ENCODE measurements around the gene HLF. TPM values are rescaled to one million over a fixed set of nuclear protein-coding genes. Genes with fewer than 3 reads are reported as not detected.

Gene HLF
- total and polyA plus RNA-seq, 4 donors, result 8.0 to 59.3 (median 24.6) TPM

- Histone ChIP-seq H3K27ac (ENCODE audit: low read depth in 1 of 2, low read length in 2 of 2) (peak overlapping the region; percentile 35 to 56), H3K9ac (ENCODE audit: low read depth in 1 of 2, low read length in 2 of 2) (no peak overlapping the region), H3K9me3 (ENCODE audit: control insufficient read depth in 4 of 4, low read length in 3 of 4) (no peaks in the 10 kb centered on the region), H3K27me3 (ENCODE audit: control insufficient read depth in 4 of 4, insufficient read depth in 4 of 4, low read length in 3 of 4) (no peaks in the 10 kb centered on the region), H3K4me3 (ENCODE audit: low read depth in 1 of 3, low read length in 3 of 3) (no peak overlapping the region), H3K36me3 (ENCODE audit: control insufficient read depth in 4 of 4, insufficient read depth in 3 of 4, low read depth in 1 of 4, low read length in 3 of 4) (peaks cover 0 to 22% (median 12%) of the 10 kb centered on the region in 4 donors), H3K4me1 (ENCODE audit: control insufficient read depth in 4 of 4, insufficient read depth in 4 of 4, low read length in 3 of 4) (peaks cover 0 to 29% (median 20%) of the 10 kb centered on the region in 4 donors)
- 76% methylated on average over 13 of the region's 13 CpGs for WGBS
- no peak for TF ChIP-seq YY1 (IDR thresholded peaks at IDR 0.05)
- no peak for TF ChIP-seq NR2F2 (IDR thresholded peaks at IDR 0.05)
- TF ChIP-seq GABPA (IDR thresholded peaks at IDR 0.05 in 1 of 2, conservative IDR thresholded peaks at IDR 0.05 in 1 of 2), result no peak
- TF ChIP-seq MAX (IDR thresholded peaks at IDR 0.05), result no peak
- no peak for TF ChIP-seq ATF3 (IDR thresholded peaks at IDR 0.05)
- TF ChIP-seq EGR1 (IDR thresholded peaks at IDR 0.05; ENCODE audit: low read depth in 2 of 2), result no peak
- TF ChIP-seq REST (IDR thresholded peaks at IDR 0.05), result no peak
- TF ChIP-seq FOXA2 (IDR thresholded peaks at IDR 0.05), result no peak
- no peak for TF ChIP-seq RAD21 (IDR thresholded peaks at IDR 0.05)
- TF ChIP-seq JUND (IDR thresholded peaks at IDR 0.05), result no peak
- no peak for TF ChIP-seq TAF1 (conservative IDR thresholded peaks at IDR 0.05)
- no peak for TF ChIP-seq SP1 (IDR thresholded peaks at IDR 0.05)
- TF ChIP-seq FOXA1 (IDR thresholded peaks at IDR 0.05), result no peak
- no peak for TF ChIP-seq ZBTB33 (IDR thresholded peaks at IDR 0.05)
- TF ChIP-seq CTCF (IDR thresholded peaks at IDR 0.05; ENCODE audit: low read depth, low read length, missing input control), result no peak
- no peak for TF ChIP-seq RXRA (IDR thresholded peaks at IDR 0.05)
- no peak for TF ChIP-seq HNF4G (IDR thresholded peaks at IDR 0.05)
- no peak for TF ChIP-seq HNF4A (conservative IDR thresholded peaks at IDR 0.05)
- DNase-seq (ENCODE audit: low spot score), result no peak
Measured at GRCh38 chr17:55294042-55294751, 29.4 kb downstream of the HLF start.

Data from liver (tissue), 9 donors.